Activated naive CD4-positive, alpha-beta T cell treated with anti-CD3 and anti-CD28 coated beads, Interleukin-2, amount 10 ng/mL, durations not matched to agents 7 days and 5 days (primary cell): ENCODE measurements around the gene SGMS1.
"Not testable (repeated sequence)": the region's sequence is repeated elsewhere in the genome, so short reads cannot be mapped to it uniquely, and the experiment has no call there.

ENCODE experiments used
- CTCF ChIA-PET: fragments of 350-600 bp; sonication (Branson Sonifier 250); formaldehyde crosslinking; loops from one replicate; lab custom pipeline; 2021; ENCODE audit warnings: antibody characterized with exemption; lab: Charles Lee
- DNase-seq: peaks from one replicate; pipeline ENCODE4 v3.0.0-alpha.2; 2020
- H3K27ac Mint-ChIP-seq: one replicate; pipeline ENCODE4 v1.8.0; 2021; ENCODE audit warnings: mild to moderate bottlenecking, moderate library complexity, mixed read lengths
- H3K27me3 Mint-ChIP-seq: one replicate; pipeline ENCODE4 v1.8.0; 2021; ENCODE audit warnings: mild to moderate bottlenecking, mixed read lengths
- H3K36me3 Mint-ChIP-seq: one replicate; pipeline ENCODE4 v1.8.0; 2021; ENCODE audit warnings: mixed read lengths
- H3K4me1 Mint-ChIP-seq: one replicate; pipeline ENCODE4 v1.8.0; 2021; ENCODE audit warnings: mixed read lengths
- H3K4me3 Mint-ChIP-seq: one replicate; pipeline ENCODE4 v1.8.0; 2021; ENCODE audit warnings: mild to moderate bottlenecking, moderate library complexity, mixed read lengths
- H3K9me3 Mint-ChIP-seq: one replicate; pipeline ENCODE4 v1.8.0; 2021; ENCODE audit warnings: mixed read lengths

SGMS1 gene

DNA sequence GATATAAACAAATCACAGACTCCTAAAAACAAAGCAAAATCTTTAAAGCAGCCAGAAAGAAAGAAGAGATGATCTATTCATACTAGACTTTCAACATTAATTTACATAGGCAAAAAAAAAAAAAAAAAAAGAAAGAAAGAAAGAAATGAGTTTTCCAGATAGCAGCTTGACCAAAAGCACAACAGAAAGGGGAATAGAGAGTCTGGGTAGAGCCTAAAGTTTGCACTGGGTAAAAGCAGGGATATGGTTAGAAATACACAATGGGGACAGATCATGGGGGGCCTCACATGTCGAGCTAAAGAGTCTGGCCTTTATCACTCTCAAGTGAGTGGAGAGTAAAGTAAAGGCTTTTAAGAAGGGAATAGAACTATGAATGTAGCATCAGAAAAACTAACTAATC is 169.8 kb downstream of the SGMS1 start:
- Mint-ChIP-seq H3K9me3 (no peaks in the 10 kb centered on the region), H3K27me3 (no peaks in the 10 kb centered on the region), H3K4me1 (no peaks in the 10 kb centered on the region), H3K27ac (no peak overlapping the region), H3K36me3 (no peaks in the 10 kb centered on the region), H3K4me3 (no peak overlapping the region)
- CTCF ChIA-PET = no interaction called here
- DNase-seq = no peak

- no peak overlapping the region for H3K4me3 Mint-ChIP-seq
- H3K27me3 Mint-ChIP-seq = no peaks in the 10 kb centered on the region
- peaks cover 4% of the 10 kb centered on the region for H3K4me1 Mint-ChIP-seq
- DNase-seq = no peak
- CTCF ChIA-PET = no interaction called here
- no peak overlapping the region for H3K27ac Mint-ChIP-seq
- no peaks in the 10 kb centered on the region for H3K9me3 Mint-ChIP-seq
- no peaks in the 10 kb centered on the region for H3K36me3 Mint-ChIP-seq
These were observed 171.2 kb downstream of the SGMS1 start for GRCh38 chr10:50452603-50453002.

GRCh38 chr10:50447691-50448090 is 176.1 kb downstream of the SGMS1 start:
- H3K27me3 Mint-ChIP-seq = no peaks in the 10 kb centered on the region
- CTCF ChIA-PET = no interaction called here
- peaks cover 10% of the 10 kb centered on the region for H3K9me3 Mint-ChIP-seq
- no peak overlapping the region for H3K4me3 Mint-ChIP-seq
- DNase-seq = no peak
- H3K27ac Mint-ChIP-seq = no peak overlapping the region
- peaks cover 8% of the 10 kb centered on the region for H3K36me3 Mint-ChIP-seq
- H3K4me1 Mint-ChIP-seq = peaks cover 5% of the 10 kb centered on the region

DNA sequence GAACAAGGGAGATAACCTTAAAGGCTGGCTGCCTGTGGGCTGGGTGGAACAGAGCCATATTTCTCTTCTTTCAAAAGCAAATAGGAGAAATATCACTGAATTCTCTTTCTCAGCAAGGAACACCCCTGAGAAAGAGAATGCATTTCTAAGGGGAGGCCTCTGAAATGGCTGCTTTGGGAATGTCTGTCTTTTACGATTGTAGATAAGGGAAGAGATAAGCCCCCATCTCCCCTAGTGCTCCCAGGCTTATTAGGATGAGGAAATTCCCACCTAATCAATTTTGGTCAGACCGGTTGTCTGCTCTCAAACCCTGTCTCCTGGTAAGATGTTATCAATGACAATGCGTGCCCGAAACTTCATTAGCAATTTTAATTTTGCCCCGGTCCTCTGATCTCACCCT is 178.0 kb downstream of the SGMS1 start:
- H3K27ac Mint-ChIP-seq, H3K9me3 Mint-ChIP-seq, H3K4me1 Mint-ChIP-seq, DNase-seq, H3K4me3 Mint-ChIP-seq, H3K36me3 Mint-ChIP-seq, H3K27me3 Mint-ChIP-seq, CTCF ChIA-PET: not testable (repeated sequence)

DNA sequence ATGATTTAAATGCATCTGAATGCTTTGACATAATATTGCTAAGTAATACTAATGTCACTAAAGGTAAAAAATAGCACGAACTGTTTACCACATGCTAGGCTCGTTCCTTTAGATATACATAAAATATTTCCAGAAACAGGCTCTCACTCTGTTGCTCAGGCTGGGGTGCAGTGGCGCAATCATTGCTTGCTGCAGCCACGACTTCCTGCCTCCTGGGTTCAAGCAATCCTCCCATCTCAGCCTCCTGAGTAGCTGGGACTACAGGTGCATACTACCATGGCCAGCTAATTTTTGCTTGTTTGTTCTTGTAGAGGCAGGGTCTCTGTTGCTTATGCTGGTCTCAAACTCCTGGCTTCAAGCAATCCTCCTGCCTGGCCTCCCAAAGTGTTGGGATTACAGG is 183.3 kb downstream of the SGMS1 start:
- Mint-ChIP-seq H3K27me3 (no peaks in the 10 kb centered on the region), H3K4me1 (peaks cover 7% of the 10 kb centered on the region), H3K4me3 (no peak overlapping the region), H3K36me3 (peaks cover 14% of the 10 kb centered on the region), H3K27ac (no peak overlapping the region), H3K9me3 (peaks cover 2% of the 10 kb centered on the region)
- DNase-seq = no peak
- CTCF ChIA-PET = no interaction called here

GRCh38 chr10:50439806-50440205 is 183.9 kb downstream of the SGMS1 start:
- Mint-ChIP-seq H3K27me3 (no peaks in the 10 kb centered on the region), H3K27ac (no peak overlapping the region), H3K4me3 (no peak overlapping the region), H3K9me3 (peaks cover 2% of the 10 kb centered on the region), H3K36me3 (peaks cover 13% of the 10 kb centered on the region), H3K4me1 (peaks cover 7% of the 10 kb centered on the region)
- CTCF ChIA-PET = no interaction called here
- no peak for DNase-seq

GRCh38 chr10:50439187-50439586 is 184.6 kb downstream of the SGMS1 start:
- peaks cover 13% of the 10 kb centered on the region for H3K36me3 Mint-ChIP-seq

DNA sequence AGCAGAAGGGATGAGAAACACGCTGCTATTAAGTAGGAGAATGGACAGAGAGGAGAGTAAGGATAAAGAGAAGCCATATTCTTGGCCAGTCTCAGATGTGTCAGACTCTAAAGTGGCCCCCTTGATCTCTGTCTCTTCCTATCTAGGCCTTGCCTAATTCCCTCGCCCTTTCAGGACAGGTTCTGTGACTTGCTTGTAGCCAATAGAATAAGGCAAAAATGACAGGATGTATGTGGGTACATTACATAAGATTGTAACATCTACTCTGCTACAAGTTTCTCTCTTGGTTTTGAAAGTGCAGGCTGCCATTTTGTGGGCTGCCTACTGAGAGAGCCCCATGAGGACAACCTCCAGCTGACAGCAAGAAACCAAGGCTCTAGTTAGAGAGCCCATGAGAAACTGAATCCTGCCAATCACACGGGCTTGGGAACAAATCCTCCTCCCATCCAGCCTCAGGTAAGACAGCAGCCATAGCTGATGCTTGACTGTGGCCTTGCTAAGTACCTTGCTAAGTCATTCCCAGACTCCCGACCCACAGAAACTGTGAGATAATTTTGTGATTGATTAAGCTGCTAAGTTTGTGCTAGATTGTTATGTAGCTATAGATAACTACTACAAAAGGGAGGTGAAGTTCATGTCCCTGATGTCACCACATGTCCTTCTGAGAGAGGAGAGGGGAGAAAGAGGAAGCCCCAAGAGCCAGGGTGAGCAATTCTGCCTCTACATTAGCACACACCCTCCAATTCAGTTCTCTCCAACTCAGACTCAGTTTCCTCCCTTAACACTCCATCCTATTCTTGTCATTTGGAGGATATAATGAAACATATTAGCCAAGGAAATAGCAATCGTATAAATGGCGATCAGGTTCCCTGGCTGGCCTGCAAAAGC is 185.5 kb downstream of the SGMS1 start:
- DNase-seq = no peak
- Mint-ChIP-seq H3K27ac (no peak overlapping the region), H3K27me3 (no peaks in the 10 kb centered on the region), H3K36me3 (peaks cover 14% of the 10 kb centered on the region), H3K4me1 (peaks cover 7% of the 10 kb centered on the region), H3K9me3 (peaks cover 2% of the 10 kb centered on the region), H3K4me3 (no peak overlapping the region)
- CTCF ChIA-PET = no interaction called here

More at GRCh38 chr10:50439187-50439586, 184.6 kb downstream of the SGMS1 start:
- H3K4me3 Mint-ChIP-seq = no peak overlapping the region
- CTCF ChIA-PET = no interaction called here
- DNase-seq = no peak
- H3K9me3 Mint-ChIP-seq = peaks cover 2% of the 10 kb centered on the region
- no peak overlapping the region for H3K27ac Mint-ChIP-seq
- H3K27me3 Mint-ChIP-seq = no peaks in the 10 kb centered on the region
- peaks cover 7% of the 10 kb centered on the region for H3K4me1 Mint-ChIP-seq

- DNase-seq = no peak
- peaks cover 9% of the 10 kb centered on the region for H3K4me1 Mint-ChIP-seq
- CTCF ChIA-PET = no interaction called here
- no peaks in the 10 kb centered on the region for H3K9me3 Mint-ChIP-seq
- peaks cover 19% of the 10 kb centered on the region for H3K36me3 Mint-ChIP-seq
- no peak overlapping the region for H3K4me3 Mint-ChIP-seq
- no peaks in the 10 kb centered on the region for H3K27me3 Mint-ChIP-seq
- H3K27ac Mint-ChIP-seq = no peak overlapping the region
These were observed 186.5 kb downstream of the SGMS1 start for GRCh38 chr10:50437248-50437647.

- H3K4me3 Mint-ChIP-seq = no peak overlapping the region
- CTCF ChIA-PET = no interaction called here
- no peaks in the 10 kb centered on the region for H3K9me3 Mint-ChIP-seq
- peaks cover 19% of the 10 kb centered on the region for H3K36me3 Mint-ChIP-seq
- no peaks in the 10 kb centered on the region for H3K27me3 Mint-ChIP-seq
- DNase-seq = no peak
- H3K27ac Mint-ChIP-seq = no peak overlapping the region
- peaks cover 13% of the 10 kb centered on the region for H3K4me1 Mint-ChIP-seq
These were observed 187.0 kb downstream of the SGMS1 start for GRCh38 chr10:50436805-50437204.

DNA sequence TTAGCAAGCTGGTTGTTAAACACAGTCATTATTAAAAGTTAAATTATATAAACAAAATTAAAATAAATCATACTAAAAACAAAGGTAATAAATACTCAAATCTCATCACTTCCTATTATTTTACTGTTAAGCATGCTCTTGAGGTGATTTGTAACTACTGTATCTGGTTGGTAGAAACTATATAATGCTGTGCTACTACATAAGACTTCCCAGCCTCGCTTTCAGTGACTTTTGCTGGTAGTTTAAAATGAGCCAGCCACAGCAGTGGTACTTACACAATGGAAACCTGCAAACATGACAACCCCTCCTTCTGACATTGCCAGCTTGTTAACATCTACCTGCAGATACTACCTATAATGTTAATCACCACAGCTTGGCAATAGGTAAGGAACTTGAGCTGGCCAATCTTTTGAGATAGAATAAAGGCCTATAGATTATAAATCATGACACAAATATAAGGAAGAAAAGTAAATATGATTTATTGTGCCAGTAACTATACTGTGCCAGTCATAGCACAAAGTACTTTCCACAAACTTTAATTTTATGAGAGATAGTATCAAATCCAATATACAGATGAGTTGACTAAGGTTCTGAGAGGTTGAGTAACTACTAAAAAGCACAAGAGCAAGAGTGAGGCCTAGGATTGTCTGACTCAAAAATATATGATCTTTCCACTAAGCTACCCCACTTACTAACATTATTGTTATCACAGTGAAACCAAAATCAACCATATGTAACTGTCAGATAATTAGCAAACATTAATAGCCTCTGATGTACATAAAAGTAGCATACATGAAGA is 191.3 kb downstream of the SGMS1 start:
- peaks cover 10% of the 10 kb centered on the region for H3K36me3 Mint-ChIP-seq
- CTCF ChIA-PET = interaction anchor here (1.2 kb wide), 1 partner anchor 11 kb away, joined by 4 read pairs; no protein-coding TSS in a partner anchor

DNA sequence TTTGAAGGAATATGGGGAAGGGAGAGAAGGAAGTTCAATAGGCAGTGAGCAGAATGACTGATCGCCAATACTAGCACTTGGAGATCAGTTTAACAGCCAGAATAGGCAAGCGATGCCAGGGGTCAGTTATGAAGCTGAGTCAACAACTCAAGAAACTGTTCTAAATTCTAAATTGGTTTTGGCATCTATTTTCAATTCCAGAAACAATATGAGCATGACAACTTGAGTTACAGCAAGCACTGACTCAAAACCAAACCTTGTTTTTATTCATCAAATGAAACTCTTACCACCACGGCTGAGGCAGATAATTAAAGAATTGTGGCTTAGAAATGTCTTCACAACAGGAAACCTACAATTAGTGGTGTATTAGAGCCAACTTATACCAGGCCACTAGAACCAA is 192.0 kb downstream of the SGMS1 start:
- H3K36me3 Mint-ChIP-seq = peaks cover 12% of the 10 kb centered on the region
- peaks cover 18% of the 10 kb centered on the region for H3K4me1 Mint-ChIP-seq
- H3K27me3 Mint-ChIP-seq = no peaks in the 10 kb centered on the region
- CTCF ChIA-PET = interaction anchor here (1.2 kb wide), 1 partner anchor 11 kb away, joined by 4 read pairs; no protein-coding TSS in a partner anchor
- no peak for DNase-seq
- H3K4me3 Mint-ChIP-seq = no peak overlapping the region
- H3K27ac Mint-ChIP-seq = peak overlapping the region; percentile 66
- H3K9me3 Mint-ChIP-seq = no peaks in the 10 kb centered on the region

More for the DNA sequence above, 191.3 kb downstream of the SGMS1 start:
- Mint-ChIP-seq H3K9me3 (no peaks in the 10 kb centered on the region), H3K4me1 (peaks cover 18% of the 10 kb centered on the region), H3K4me3 (no peak overlapping the region), H3K27ac (no peak overlapping the region), H3K27me3 (no peaks in the 10 kb centered on the region)
- DNase-seq = no peak

GRCh38 chr10:50431133-50431532 is 192.6 kb downstream of the SGMS1 start:
- Mint-ChIP-seq H3K4me1 (peaks cover 24% of the 10 kb centered on the region), H3K27me3 (no peaks in the 10 kb centered on the region), H3K9me3 (no peaks in the 10 kb centered on the region), H3K36me3 (peaks cover 14% of the 10 kb centered on the region), H3K27ac (peak overlapping the region; percentile 66), H3K4me3 (no peak overlapping the region)
- CTCF ChIA-PET = no interaction called here
- no peak for DNase-seq

- Mint-ChIP-seq H3K36me3 (peaks cover 6% of the 10 kb centered on the region), H3K27me3 (no peaks in the 10 kb centered on the region), H3K9me3 (no peaks in the 10 kb centered on the region), H3K27ac (no peak overlapping the region), H3K4me3 (no peak overlapping the region), H3K4me1 (peaks cover 17% of the 10 kb centered on the region)
- CTCF ChIA-PET = no interaction called here
- DNase-seq = no peak
These were observed 197.3 kb downstream of the SGMS1 start for GRCh38 chr10:50426485-50426884.
